HAP-1 (cell line): ENCODE results near the gene DGKQ.
"Not testable (repeated sequence)": the region's sequence is repeated elsewhere in the genome, so short reads cannot be mapped to it uniquely, and the experiment has no call there.

Experiments
- DNase-seq, 2 experiments: peaks; one replicate each; pipeline ENCODE4 v3.0.0-alpha.2; 2016 to 2020; ENCODE audit warnings: low spot score in 2 of 2
- H3K27me3 ChIP-seq: fragments of 250-450 bp; sonication (Bioruptor Pico); 2 replicates; pipeline ENCODE4 v1.5.1; 2020; ENCODE audit warnings: low read depth, mild to moderate bottlenecking, moderate library complexity
- H3K36me3 ChIP-seq: fragments of 250-450 bp; sonication (Bioruptor Pico); replicated peaks from 2 replicates; pipeline ENCODE4 v1.5.1; 2020; ENCODE audit warnings: mild to moderate bottlenecking
- H3K4me1 ChIP-seq: fragments of 250-450 bp; sonication (Bioruptor Pico); 2 replicates; pipeline ENCODE4 v1.5.1; 2020; ENCODE audit warnings: mild to moderate bottlenecking
- H3K4me3 ChIP-seq: fragments of 250-450 bp; sonication (Bioruptor Pico); 2 replicates; pipeline ENCODE4 v1.5.1; 2020; ENCODE audit warnings: mild to moderate bottlenecking, moderate library complexity
- H3K9me3 ChIP-seq: fragments of 250-450 bp; sonication (Bioruptor Pico); 2 replicates; pipeline ENCODE4 v1.5.1; 2020; ENCODE audit warnings: mild to moderate bottlenecking, moderate library complexity
- in situ Hi-C: fragments of 300-500 bp; cut with MboI; formaldehyde crosslinking; loops from 3 replicates; pipeline ENCODE4 v1.14.3; 2020; ENCODE audit warnings: low sequenced_read_pairs, inconsistent platforms, mixed read lengths

The DGKQ gene

GRCh38 chr4:1002631-1003251 lies 29.4 kb upstream of the DGKQ start:
- Histone ChIP-seq H3K36me3 (no peaks in the 10 kb centered on the region), H3K4me3 (no peak overlapping the region), H3K27me3 (peaks cover 27% of the 10 kb centered on the region), H3K9me3 (0 out of 2 replicates have a peak, but pooled peaks cover 4% of the 10 kb centered on the region), H3K4me1 (no peaks in the 10 kb centered on the region)
- DNase-seq, result no peak
- in situ Hi-C loops, result no loop called here

- in situ Hi-C loops, result no loop called here
- H3K4me3 ChIP-seq, result no peak overlapping the region
- DNase-seq, result no peak
Observed at GRCh38 chr4:1002131-1002630, 28.8 kb upstream of the DGKQ start.

GRCh38 chr4:1001561-1002130 lies 28.3 kb upstream of the DGKQ start:
- DNase-seq, result no peak
- in situ Hi-C loops, result no loop called here
- Histone ChIP-seq H3K4me1 (no peaks in the 10 kb centered on the region), H3K9me3 (no peaks in the 10 kb centered on the region), H3K4me3 (no peak overlapping the region), H3K36me3 (no peaks in the 10 kb centered on the region), H3K27me3 (peaks cover 32% of the 10 kb centered on the region)

More at GRCh38 chr4:1002131-1002630, 28.8 kb upstream of the DGKQ start:
- H3K27me3 ChIP-seq, result peaks cover 31% of the 10 kb centered on the region
- H3K4me1 ChIP-seq, result no peaks in the 10 kb centered on the region
- H3K9me3 ChIP-seq, result 0 out of 2 replicates have a peak, but pooled peaks cover 4% of the 10 kb centered on the region
- no peaks in the 10 kb centered on the region for H3K36me3 ChIP-seq

- in situ Hi-C loops, result no loop called here
- no peaks in the 10 kb centered on the region for H3K9me3 ChIP-seq
- no peak overlapping the region for H3K4me3 ChIP-seq
- no peak for DNase-seq
- no peaks in the 10 kb centered on the region for H3K36me3 ChIP-seq
- H3K27me3 ChIP-seq, result peaks cover 35% of the 10 kb centered on the region
- no peaks in the 10 kb centered on the region for H3K4me1 ChIP-seq
Observed at GRCh38 chr4:1000686-1001260, 27.4 kb upstream of the DGKQ start.

DNA sequence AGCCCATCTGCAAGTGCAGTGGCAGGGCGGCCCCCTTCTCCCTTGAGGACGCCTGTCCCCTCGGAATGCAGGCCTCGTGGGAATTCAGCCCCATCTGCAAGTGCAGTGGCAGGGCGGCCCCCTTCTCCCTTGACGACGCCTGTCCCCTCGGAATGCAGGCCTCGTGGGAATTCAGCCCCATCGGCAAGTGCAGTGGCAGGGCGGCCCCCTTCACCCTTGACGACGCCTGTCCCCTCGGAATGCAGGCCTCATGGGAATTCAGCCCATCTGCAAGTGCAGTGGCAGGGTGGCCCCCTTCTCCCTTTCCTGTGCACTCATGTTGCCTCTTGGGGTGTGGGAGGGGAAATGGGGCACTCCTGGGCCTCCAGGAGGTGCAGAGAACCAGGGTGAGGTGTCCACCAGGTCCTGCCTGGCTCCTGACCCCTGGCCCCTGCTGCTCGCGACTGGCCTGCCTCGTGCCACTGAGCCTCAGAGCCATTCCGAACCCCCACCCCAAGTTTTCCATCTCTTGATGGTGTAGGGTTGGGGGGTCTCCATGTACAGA lies 26.6 kb upstream of the DGKQ start:
- Histone ChIP-seq H3K4me1 (no peaks in the 10 kb centered on the region), H3K36me3 (no peaks in the 10 kb centered on the region), H3K27me3 (peaks cover 40% of the 10 kb centered on the region), H3K9me3 (no peaks in the 10 kb centered on the region), H3K4me3 (no peak overlapping the region)
- no peak for DNase-seq
- in situ Hi-C loops, result no loop called here

DNA sequence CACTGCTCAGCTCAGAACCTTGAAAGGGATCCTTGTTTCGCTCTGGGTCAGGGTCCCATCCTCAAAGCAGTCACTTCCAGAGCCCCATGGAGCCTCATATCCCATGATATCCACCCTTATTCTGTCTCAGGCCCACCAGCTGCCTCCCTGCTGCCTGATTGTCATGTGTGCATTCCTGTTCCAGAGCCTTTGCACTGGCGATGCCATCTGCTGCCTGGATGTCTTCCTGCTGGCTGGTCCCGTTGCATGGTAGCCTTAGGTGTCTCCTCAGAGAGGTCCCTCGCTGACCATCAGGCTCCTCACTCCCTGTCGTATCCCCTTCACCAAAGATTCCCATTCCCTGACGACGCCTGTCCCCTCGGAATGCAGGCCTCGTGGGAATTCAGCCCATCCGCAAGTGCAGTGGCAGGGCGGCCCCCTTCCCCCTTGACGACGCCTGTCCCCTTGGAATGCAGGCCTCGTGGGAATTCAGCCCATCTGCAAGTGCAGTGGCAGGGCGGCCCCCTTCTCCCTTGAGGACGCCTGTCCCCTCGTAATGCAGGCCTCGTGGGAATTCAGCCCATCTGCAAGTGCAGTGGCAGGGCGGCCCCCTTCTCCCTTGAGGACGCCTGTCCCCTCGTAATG lies 26.0 kb upstream of the DGKQ start:
- H3K27me3 ChIP-seq, result peaks cover 40% of the 10 kb centered on the region

DNA sequence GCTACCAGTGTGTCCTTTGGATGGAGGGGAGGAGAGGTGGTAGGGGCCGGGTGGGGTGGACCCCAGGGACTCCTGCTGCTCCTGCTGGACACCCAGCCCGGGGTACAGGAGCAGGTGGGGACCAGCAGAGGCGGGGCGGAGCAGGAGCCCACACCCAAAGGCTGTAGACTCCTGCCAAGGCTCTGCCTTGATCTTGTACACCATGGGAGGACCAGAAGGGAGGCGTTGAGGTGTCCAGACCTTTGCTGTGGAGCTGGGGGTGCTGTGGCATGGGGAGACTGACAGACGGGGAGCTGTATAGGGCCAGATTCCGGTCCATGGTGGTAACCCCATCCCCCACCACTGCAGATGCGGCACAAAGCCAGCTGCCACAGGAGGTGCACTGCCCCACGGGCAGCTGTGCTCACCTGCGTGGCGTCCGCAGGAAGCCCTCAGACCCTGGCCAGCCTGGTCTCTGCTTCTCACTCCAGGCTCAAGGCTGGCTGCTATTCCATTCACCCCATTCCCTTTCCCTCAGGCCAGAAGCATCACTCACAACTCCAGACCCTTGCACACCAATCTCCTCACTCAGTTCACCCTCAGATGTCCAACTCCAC lies 24.8 kb upstream of the DGKQ start:
- H3K9me3 ChIP-seq, result no peaks in the 10 kb centered on the region
- no peaks in the 10 kb centered on the region for H3K4me1 ChIP-seq
- DNase-seq, result no peak
- H3K27me3 ChIP-seq, result peaks cover 40% of the 10 kb centered on the region
- in situ Hi-C loops, result no loop called here
- H3K36me3 ChIP-seq, result no peaks in the 10 kb centered on the region
- H3K4me3 ChIP-seq, result no peak overlapping the region

More for the DNA sequence above, 26.0 kb upstream of the DGKQ start:
- H3K36me3 ChIP-seq, H3K9me3 ChIP-seq, H3K4me1 ChIP-seq, H3K4me3 ChIP-seq, in situ Hi-C loops, DNase-seq: not testable (repeated sequence)

DNA sequence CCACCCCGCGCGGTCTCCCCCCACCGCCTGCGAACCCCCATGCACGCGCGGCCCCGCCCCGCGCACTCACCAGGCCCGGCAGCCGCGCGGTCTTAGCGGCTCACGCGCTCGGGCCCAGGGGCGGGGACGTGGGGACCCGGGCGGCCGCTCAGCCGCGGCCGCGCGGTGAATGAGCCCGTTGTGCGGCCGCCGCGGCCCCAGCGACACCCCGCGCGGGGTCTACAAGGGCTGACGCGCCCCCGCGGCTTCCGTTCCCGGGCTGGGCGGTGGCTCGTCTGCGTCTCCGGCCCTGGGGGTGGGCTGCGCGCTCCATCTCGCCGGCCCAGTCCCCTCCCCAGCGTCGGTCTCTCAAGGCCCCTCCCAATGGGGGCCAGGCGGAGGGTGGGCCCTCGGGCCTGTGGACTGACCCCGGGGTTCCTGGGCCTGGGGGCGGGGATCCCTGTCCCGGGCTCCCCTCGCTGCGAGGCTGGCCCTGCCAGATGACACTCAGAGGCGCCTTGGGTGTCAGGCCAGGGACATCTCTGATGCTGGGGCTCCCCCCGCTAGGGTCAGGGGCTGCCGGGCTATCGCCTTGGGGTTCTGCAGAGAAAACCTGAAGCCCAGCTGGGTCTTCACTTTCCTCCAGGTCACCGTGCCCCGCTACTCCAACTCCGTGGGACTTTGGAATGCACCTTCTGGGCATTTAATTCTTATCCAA lies 24.2 kb upstream of the DGKQ start:
- Histone ChIP-seq H3K4me1 (no peaks in the 10 kb centered on the region), H3K27me3 (peaks cover 39% of the 10 kb centered on the region), H3K36me3 (no peaks in the 10 kb centered on the region), H3K4me3 (no peak overlapping the region), H3K9me3 (no peaks in the 10 kb centered on the region)
- in situ Hi-C loops, result no loop called here
- DNase-seq, result no peak

- Histone ChIP-seq H3K9me3 (no peaks in the 10 kb centered on the region), H3K4me1 (no peaks in the 10 kb centered on the region), H3K4me3 (no peak overlapping the region), H3K36me3 (no peaks in the 10 kb centered on the region), H3K27me3 (peaks cover 34% of the 10 kb centered on the region)
- in situ Hi-C loops, result no loop called here
- no peak for DNase-seq
Observed at GRCh38 chr4:996997-997374, 23.6 kb upstream of the DGKQ start.

DNA sequence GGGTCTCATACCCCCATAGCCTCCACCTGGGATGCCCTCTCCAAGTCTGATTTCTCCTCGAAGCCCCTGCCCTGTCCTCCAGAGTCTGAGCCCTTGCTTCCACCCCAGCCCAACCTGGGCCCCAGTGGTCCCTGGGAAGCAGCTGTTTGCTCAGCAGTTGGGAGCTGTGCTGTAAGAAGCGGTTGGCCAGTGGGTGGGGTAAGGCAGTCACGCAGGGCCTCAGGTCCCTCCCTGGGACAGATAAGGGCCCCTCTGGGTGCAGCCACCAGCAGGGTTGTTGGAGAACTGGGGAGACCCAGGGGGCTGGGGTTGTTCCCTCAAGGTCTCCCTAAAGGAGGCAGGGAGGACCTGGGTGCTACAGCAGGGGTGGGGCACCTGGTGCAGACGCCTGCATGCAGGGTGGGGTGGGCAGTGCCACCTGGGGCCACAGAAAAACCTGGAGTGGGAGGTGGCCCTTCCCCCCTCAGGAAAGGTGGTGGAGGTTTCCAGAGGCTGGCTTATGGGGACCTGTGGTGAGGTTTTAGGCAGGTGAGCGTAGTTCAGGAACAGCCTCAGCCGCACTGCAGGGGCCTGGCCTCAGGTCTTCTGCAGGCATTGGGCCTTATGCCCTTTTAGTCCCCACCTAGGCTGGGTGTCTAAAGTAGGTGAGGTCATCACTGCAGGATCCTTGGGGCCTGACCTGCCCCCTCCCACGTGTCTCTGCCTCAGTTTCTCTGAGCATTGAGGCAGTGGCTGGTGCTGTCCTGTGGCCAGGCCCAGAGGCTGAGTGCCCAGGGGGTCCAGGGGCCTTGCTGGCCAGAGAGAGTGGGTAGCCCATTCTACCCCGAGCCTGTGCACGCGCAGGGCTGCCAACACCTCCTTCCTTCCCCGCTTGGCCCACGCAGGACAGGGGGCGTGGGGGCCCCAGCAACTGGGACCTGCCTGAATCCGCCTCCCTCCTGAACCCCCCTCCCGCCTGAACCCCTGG lies 22.9 kb upstream of the DGKQ start:
- no peaks in the 10 kb centered on the region for H3K4me1 ChIP-seq
- no peaks in the 10 kb centered on the region for H3K36me3 ChIP-seq
- DNase-seq, result no peak
- no peaks in the 10 kb centered on the region for H3K9me3 ChIP-seq
- no peak overlapping the region for H3K4me3 ChIP-seq
- in situ Hi-C loops, result no loop called here
- peaks cover 32% of the 10 kb centered on the region for H3K27me3 ChIP-seq

DNA sequence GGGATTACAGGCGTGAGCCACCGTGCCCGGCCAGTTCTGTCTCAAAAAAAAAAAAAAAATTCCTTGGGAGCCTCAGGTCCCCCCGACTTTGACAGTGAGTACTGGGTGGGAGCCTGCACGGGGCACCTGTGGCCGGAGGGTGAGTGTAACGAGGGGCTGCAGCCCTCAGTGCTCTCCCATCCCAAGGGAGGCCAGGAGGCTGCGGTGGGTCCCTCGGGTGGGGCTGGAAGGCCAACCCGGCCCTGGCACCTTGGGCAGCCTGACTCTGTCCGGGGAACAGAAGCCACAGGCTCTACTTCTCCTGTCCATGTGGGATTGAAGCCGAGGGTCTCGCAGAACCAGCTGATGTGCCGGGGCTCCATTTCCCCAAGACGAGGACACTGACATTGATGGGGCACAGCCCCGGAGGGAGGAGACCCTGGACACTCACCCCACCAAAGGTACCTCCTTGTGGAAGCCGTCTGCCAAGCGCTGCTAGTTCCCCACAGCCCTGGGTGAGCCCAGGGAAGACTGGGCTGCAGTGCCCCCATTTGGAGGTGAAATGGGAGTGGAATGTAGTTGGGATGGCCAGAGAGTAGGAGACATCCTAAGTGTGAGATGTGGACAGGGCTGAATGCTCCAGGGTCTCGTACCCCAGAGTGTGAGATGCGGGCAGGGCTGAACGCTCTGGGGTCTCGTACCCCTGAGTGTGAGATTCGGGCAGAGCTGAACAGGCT lies 22.1 kb upstream of the DGKQ start:
- peaks cover 32% of the 10 kb centered on the region for H3K27me3 ChIP-seq
- H3K4me3 ChIP-seq, result no peak overlapping the region
- in situ Hi-C loops, result no loop called here
- no peaks in the 10 kb centered on the region for H3K9me3 ChIP-seq
- H3K4me1 ChIP-seq, result no peaks in the 10 kb centered on the region
- DNase-seq, result no peak
- no peaks in the 10 kb centered on the region for H3K36me3 ChIP-seq
